ENCODE measurements around the gene ALK. TPM values are rescaled to one million over a fixed set of nuclear protein-coding genes. Genes with fewer than 3 reads are reported as not detected.

Gene ALK
- total RNA-seq, 1 experiment from 2014 or later = not detected

DNA sequence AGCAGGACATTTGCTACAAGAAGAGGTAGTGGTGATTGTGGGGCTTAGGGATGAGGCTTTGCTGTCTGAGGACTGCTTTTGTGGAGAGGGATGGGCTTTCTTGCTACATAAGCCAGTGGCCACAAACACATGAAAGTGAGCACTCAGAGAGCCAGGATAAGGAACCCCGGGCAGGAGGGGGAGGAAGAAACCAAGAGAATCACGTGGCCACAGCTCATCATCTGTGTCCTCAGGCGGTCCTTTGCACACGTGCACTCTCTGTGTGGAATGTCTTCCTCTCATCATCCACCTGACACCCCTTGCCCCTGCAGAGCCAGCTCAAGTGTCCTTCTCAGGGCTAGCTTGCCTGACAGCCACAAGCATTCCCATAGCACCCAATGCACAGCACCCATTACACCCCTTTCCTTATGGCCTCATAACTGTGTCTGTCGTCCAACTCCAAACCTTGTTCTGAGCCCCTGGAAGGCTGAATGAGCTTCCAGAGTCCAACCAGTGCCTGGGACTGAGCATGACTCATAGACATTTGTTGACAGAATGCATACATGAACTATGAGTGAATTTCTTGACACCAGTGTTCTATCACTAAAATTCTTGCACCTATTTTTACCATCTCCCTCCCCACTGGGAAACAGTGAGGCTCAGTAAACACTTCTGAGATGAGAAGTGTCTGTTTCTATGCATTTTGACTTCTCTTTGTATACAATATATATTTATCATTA, 398.3 kb downstream of the ALK start:
- no peak overlapping the region for H2BK20ac ChIP-seq (ENCODE audit: low read depth, low read length, poor library complexity, severe bottlenecking)
- no peak for TF ChIP-seq CTCF (conservative IDR thresholded peaks at IDR 0.05)
- H3K23ac ChIP-seq (ENCODE audit: insufficient read length, low read depth, low read length) = no peak overlapping the region
- no peak overlapping the region for H3K56ac ChIP-seq (ENCODE audit: insufficient read length, low read depth, low read length)
- H4K20me1 ChIP-seq (ENCODE audit: control insufficient read depth, insufficient read depth, insufficient read length) = no peaks in the 10 kb centered on the region
- H3K23me2 ChIP-seq (ENCODE audit: insufficient read length, low read depth, low read length, poor library complexity, severe bottlenecking) = no peaks in the 10 kb centered on the region
- no peak overlapping the region for H2AK5ac ChIP-seq (ENCODE audit: insufficient read length, low read length)
- 0 out of 2 replicates have a peak, but pooled peaks cover 4% of the 10 kb centered on the region for H3K4me1 ChIP-seq (ENCODE audit: insufficient read depth, low read length)
- H3K4ac ChIP-seq (ENCODE audit: low read depth, low read length) = no peak overlapping the region
- Mint-ChIP-seq H3K27me3 (ENCODE audit: low read depth) (peaks cover 3% of the 10 kb centered on the region; the same call in 1 of the 2 replicates), H3K9me3 (no peaks in the 10 kb centered on the region; a peak in 1 of 5 replicates), H3K4me3 (no peak overlapping the region), H3K4me1 (peaks cover 11 to 12% of the 10 kb centered on the region in 2 experiments), H3K36me3 (ENCODE audit: insufficient read depth in 1 of 3, low read depth in 3 of 3) (no peaks in the 10 kb centered on the region), H3K27ac (no peak overlapping the region; a peak in 2 of 7 replicates)
- H3K27ac ChIP-seq (ENCODE audit: insufficient read length, low read depth, low read length) = no peak overlapping the region
- H3K14ac ChIP-seq (ENCODE audit: insufficient read depth, low read length) = no peak overlapping the region
- no peak overlapping the region for H3T11ph ChIP-seq (ENCODE audit: low read length)
- no peaks in the 10 kb centered on the region for H3K79me2 ChIP-seq (ENCODE audit: insufficient read depth, low read length)
- H3K4me2 ChIP-seq (ENCODE audit: insufficient read depth, insufficient read length, low read length) = no peak overlapping the region
- no peak overlapping the region for H2BK5ac ChIP-seq (ENCODE audit: insufficient read length, low read length)
- no peak overlapping the region for H2BK120ac ChIP-seq (ENCODE audit: low read depth, low read length, poor library complexity, severe bottlenecking)
- no CpG with 5 or more reads among the region's 5 CpGs for WGBS (ENCODE audit: extremely low coverage, insufficient read length, low lambda C conversion rate)
- no peak overlapping the region for H4K8ac ChIP-seq (replicated peaks; ENCODE audit: insufficient read length, low read depth, low read length)
- no peaks in the 10 kb centered on the region for H3K79me1 ChIP-seq (ENCODE audit: insufficient read depth, low read depth, low read length, poor library complexity, severe bottlenecking)
- H2AFZ ChIP-seq (ENCODE audit: low read length) = no peak overlapping the region
- H4K5ac ChIP-seq (ENCODE audit: insufficient read length, low read depth, low read length) = no peak overlapping the region
- no peaks in the 10 kb centered on the region for H3K27me3 ChIP-seq (ENCODE audit: insufficient read depth, low read length)
- no peaks in the 10 kb centered on the region for H3K9me3 ChIP-seq (ENCODE audit: control insufficient read depth, low read depth, low read length)
- no peak overlapping the region for H2BK12ac ChIP-seq (ENCODE audit: insufficient read length, low read depth, low read length)
- no peak overlapping the region for H4K91ac ChIP-seq (ENCODE audit: insufficient read length, low read depth, low read length)
- no peak overlapping the region for H3K18ac ChIP-seq (ENCODE audit: insufficient read length, low read depth, low read length)
- no peak overlapping the region for H3K9ac ChIP-seq (ENCODE audit: extremely low read depth, insufficient read length, low read length)
- no peak overlapping the region for H2BK15ac ChIP-seq (ENCODE audit: low read depth, low read length)
- DNase-seq = no peak
